ENCODE data around the gene GPRC5A. TPM values are rescaled to one million over a fixed set of nuclear protein-coding genes. Genes with fewer than 3 reads are reported as not detected.

Gene GPRC5A
- total and polyA plus RNA-seq, 2 of the 13 experiments (the other 11 are each of a cell fraction or from before 2014, with no cell fraction given), result 0.27 to 3.0 TPM

GRCh38 chr12:12946686-12947355 lies 55.5 kb downstream of the GPRC5A start (continued):
- no peak for TF ChIP-seq ZNF142 (CRISPR knock-in tag; IDR thresholded peaks at IDR 0.05)
- no peak for TF ChIP-seq TSC22D2 (CRISPR knock-in tag; IDR thresholded peaks at IDR 0.05; ENCODE audit: borderline replicate concordance)
- no peak for TF ChIP-seq SOX6 (IDR thresholded peaks at IDR 0.05)
- peak; percentile 88 for TF ChIP-seq SOX6 (CRISPR knock-in tag; IDR thresholded peaks at IDR 0.05)
- no peak for TF ChIP-seq HNF4A (CRISPR knock-in tag; IDR thresholded peaks at IDR 0.05)
- no peak for TF ChIP-seq ZNF180 (CRISPR knock-in tag; IDR thresholded peaks at IDR 0.05; ENCODE audit: borderline replicate concordance, low read depth)
- TF ChIP-seq HOXA9 (CRISPR knock-in tag; IDR thresholded peaks at IDR 0.05; ENCODE audit: borderline replicate concordance), result no peak
- no peak for TF ChIP-seq ARID4A (CRISPR knock-in tag; IDR thresholded peaks at IDR 0.05; ENCODE audit: borderline replicate concordance)
- TF ChIP-seq PAXIP1 (CRISPR knock-in tag; conservative IDR thresholded peaks at IDR 0.05), result 0 out of 2 replicates have a peak, but pooled peaks have one; percentile 23
- no peak for TF ChIP-seq ZNF235 (CRISPR knock-in tag; IDR thresholded peaks at IDR 0.05; ENCODE audit: borderline replicate concordance)
- no peak for TF ChIP-seq NRL (CRISPR knock-in tag; IDR thresholded peaks at IDR 0.05; ENCODE audit: borderline replicate concordance)
- no peak for TF ChIP-seq ZNF230 (CRISPR knock-in tag; IDR thresholded peaks at IDR 0.05)
- no peak for TF ChIP-seq MTA3 (CRISPR knock-in tag; IDR thresholded peaks at IDR 0.05)
- TF ChIP-seq U2AF1 (optimal IDR thresholded peaks at IDR 0.05; ENCODE audit: low read depth, low read length), result no peak
- TF ChIP-seq ZFP62 (CRISPR knock-in tag; IDR thresholded peaks at IDR 0.05), result no peak
- peak; percentile 88 for TF ChIP-seq GATAD2A (CRISPR knock-in tag; IDR thresholded peaks at IDR 0.05)
